ENCODE measurements around the gene HOXD12. TPM values are rescaled to one million over a fixed set of nuclear protein-coding genes. Genes with fewer than 3 reads are reported as not detected.

Gene HOXD12
- total and polyA plus RNA-seq, 2 donors (not counting 1 experiment from before 2014, with no cell fraction given), result not detected

GRCh38 chr2:176139661-176140512 is 40.3 kb downstream of the HOXD12 start:
- peak overlapping the region; percentile 78 for H3K4me2 ChIP-seq (ENCODE audit: extremely low read depth, insufficient read depth, low read length)
- H3K79me2 ChIP-seq (ENCODE audit: control insufficient read depth, insufficient read depth, low read length), result no peaks in the 10 kb centered on the region
- peak overlapping the region in 1 of 4 experiments; percentile 59 for H3K4me3 ChIP-seq (replicated peaks in 1 of 4; ENCODE audit: control extremely low read depth in 1 of 4, insufficient read depth in 1 of 4, low read depth in 3 of 4, low read length in 4 of 4)
- TF ChIP-seq EZH2 (IDR thresholded peaks at IDR 0.05; ENCODE audit: low read length, missing control alignments), result peak; percentile 40
- TF ChIP-seq CTCF (conservative IDR thresholded peaks at IDR 0.05 in 1 of 2, IDR thresholded peaks at IDR 0.05 in 1 of 2; ENCODE audit: low read depth in 1 of 2, low read length in 2 of 2), result no peak
- H3K27ac ChIP-seq (ENCODE audit: insufficient read depth, low read length), result no peak overlapping the region
- no peaks in the 10 kb centered on the region for H3K36me3 ChIP-seq (ENCODE audit: control insufficient read depth, insufficient read depth, low read length)
- no peaks in the 10 kb centered on the region for H4K20me1 ChIP-seq (ENCODE audit: control insufficient read depth, extremely low read depth, insufficient read depth, low read length)
- H3K9ac ChIP-seq (ENCODE audit: insufficient read depth, low read length), result no peak overlapping the region
- H3K9me3 ChIP-seq (ENCODE audit: control insufficient read depth, insufficient read depth, low read depth, low read length), result no peaks in the 10 kb centered on the region
- peaks cover 60% of the 10 kb centered on the region for H3K27me3 ChIP-seq (ENCODE audit: control insufficient read depth, insufficient read depth, low read length)
- H3K4me1 ChIP-seq (ENCODE audit: control insufficient read depth, extremely low read depth, insufficient read depth, low read length), result no peaks in the 10 kb centered on the region
- H2AFZ ChIP-seq (ENCODE audit: low read length), result no peak overlapping the region
- no peak for DNase-seq (ENCODE audit: low read depth in 2 of 2)

- no peaks in the 10 kb centered on the region for H3K79me2 ChIP-seq (ENCODE audit: control insufficient read depth, insufficient read depth, low read length)
- peaks cover 56% of the 10 kb centered on the region for H3K27me3 ChIP-seq (ENCODE audit: control insufficient read depth, insufficient read depth, low read length)
- H3K4me1 ChIP-seq (ENCODE audit: control insufficient read depth, extremely low read depth, insufficient read depth, low read length), result no peaks in the 10 kb centered on the region
- TF ChIP-seq CTCF (conservative IDR thresholded peaks at IDR 0.05 in 1 of 2, IDR thresholded peaks at IDR 0.05 in 1 of 2; ENCODE audit: low read depth in 1 of 2, low read length in 2 of 2), result peak; percentile 59 to 82
- TF ChIP-seq EZH2 (IDR thresholded peaks at IDR 0.05; ENCODE audit: low read length, missing control alignments), result peak; percentile 33
- no peaks in the 10 kb centered on the region for H3K36me3 ChIP-seq (ENCODE audit: control insufficient read depth, insufficient read depth, low read length)
- peak overlapping the region; percentile 78 for H3K4me2 ChIP-seq (ENCODE audit: extremely low read depth, insufficient read depth, low read length)
- H3K4me3 ChIP-seq (replicated peaks in 1 of 4; ENCODE audit: control extremely low read depth in 1 of 4, insufficient read depth in 1 of 4, low read depth in 3 of 4, low read length in 4 of 4), result peak overlapping the region in 3 of 4 experiments; percentile 17 to 59 (median 21)
- no peaks in the 10 kb centered on the region for H4K20me1 ChIP-seq (ENCODE audit: control insufficient read depth, extremely low read depth, insufficient read depth, low read length)
- H2AFZ ChIP-seq (ENCODE audit: low read length), result peak overlapping the region; percentile 65
- no peak overlapping the region for H3K9ac ChIP-seq (ENCODE audit: insufficient read depth, low read length)
- H3K9me3 ChIP-seq (ENCODE audit: control insufficient read depth, insufficient read depth, low read depth, low read length), result no peaks in the 10 kb centered on the region
- H3K27ac ChIP-seq (ENCODE audit: insufficient read depth, low read length), result no peak overlapping the region
- DNase-seq (ENCODE audit: low read depth in 2 of 2), result peak; percentile 41 to 64
Observed at GRCh38 chr2:176140513-176141317, 41.1 kb downstream of the HOXD12 start.

DNA sequence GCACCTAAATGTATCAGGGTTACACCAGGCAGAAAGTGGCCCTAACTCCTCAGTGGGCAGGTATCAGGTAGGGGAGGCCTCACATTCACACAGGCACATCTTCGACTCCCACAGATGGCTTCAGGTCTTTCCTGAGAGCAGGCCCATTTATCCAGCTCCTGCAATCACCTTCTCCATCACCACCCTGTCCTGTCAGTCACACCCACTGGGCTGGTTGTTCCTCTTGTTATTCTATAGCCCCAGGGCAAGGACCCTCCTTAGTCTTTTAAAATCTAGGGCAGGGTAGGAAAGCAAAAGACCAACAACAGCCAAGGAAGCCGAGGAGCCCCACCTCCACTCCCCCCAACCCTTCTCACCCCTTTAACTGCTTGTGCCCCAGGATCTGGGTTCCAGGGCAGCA is 42.7 kb downstream of the HOXD12 start:
- DNase-seq (ENCODE audit: low read depth in 2 of 2), result no peak
- H3K4me1 ChIP-seq (ENCODE audit: control insufficient read depth, extremely low read depth, insufficient read depth, low read length), result no peaks in the 10 kb centered on the region
- TF ChIP-seq EZH2 (IDR thresholded peaks at IDR 0.05; ENCODE audit: low read length, missing control alignments), result no peak
- TF ChIP-seq CTCF (conservative IDR thresholded peaks at IDR 0.05 in 1 of 2, IDR thresholded peaks at IDR 0.05 in 1 of 2; ENCODE audit: low read depth in 1 of 2, low read length in 2 of 2), result no peak

More for the DNA sequence above, 42.7 kb downstream of the HOXD12 start:
- H3K4me2 ChIP-seq (ENCODE audit: extremely low read depth, insufficient read depth, low read length), result no peak overlapping the region
- no peaks in the 10 kb centered on the region for H4K20me1 ChIP-seq (ENCODE audit: control insufficient read depth, extremely low read depth, insufficient read depth, low read length)
- no peak overlapping the region for H3K4me3 ChIP-seq (replicated peaks in 1 of 4; ENCODE audit: control extremely low read depth in 1 of 4, insufficient read depth in 1 of 4, low read depth in 3 of 4, low read length in 4 of 4)
- H3K27ac ChIP-seq (ENCODE audit: insufficient read depth, low read length), result no peak overlapping the region
- H2AFZ ChIP-seq (ENCODE audit: low read length), result no peak overlapping the region
- H3K79me2 ChIP-seq (ENCODE audit: control insufficient read depth, insufficient read depth, low read length), result no peaks in the 10 kb centered on the region
- no peaks in the 10 kb centered on the region for H3K36me3 ChIP-seq (ENCODE audit: control insufficient read depth, insufficient read depth, low read length)
- H3K9me3 ChIP-seq (ENCODE audit: control insufficient read depth, insufficient read depth, low read depth, low read length), result no peaks in the 10 kb centered on the region
- H3K9ac ChIP-seq (ENCODE audit: insufficient read depth, low read length), result no peak overlapping the region
- H3K27me3 ChIP-seq (ENCODE audit: control insufficient read depth, insufficient read depth, low read length), result peaks cover 50% of the 10 kb centered on the region

Data from fibroblast of lung (primary cell).